Astrocyte (in vitro differentiated cells and primary cell): Measurements from ENCODE around the gene NHLRC3.

Experiments
- EZH2 ChIP-seq: IDR thresholded peaks from 2 replicates; pipeline ENCODE4 v1.6.1; 2012; ENCODE audit warnings: mild to moderate bottlenecking, low read length, inconsistent platforms; ENCODE audit not compliant: insufficient read depth
- TF ChIP-seq, protein P1 (sequence below): IDR thresholded peaks from 2 replicates; pipeline ENCODE4 v1.5.1; 2011; ENCODE audit warnings: low read depth, mild to moderate bottlenecking, inconsistent platforms, low read length, moderate library complexity; ENCODE audit not compliant: insufficient read depth

DNA sequence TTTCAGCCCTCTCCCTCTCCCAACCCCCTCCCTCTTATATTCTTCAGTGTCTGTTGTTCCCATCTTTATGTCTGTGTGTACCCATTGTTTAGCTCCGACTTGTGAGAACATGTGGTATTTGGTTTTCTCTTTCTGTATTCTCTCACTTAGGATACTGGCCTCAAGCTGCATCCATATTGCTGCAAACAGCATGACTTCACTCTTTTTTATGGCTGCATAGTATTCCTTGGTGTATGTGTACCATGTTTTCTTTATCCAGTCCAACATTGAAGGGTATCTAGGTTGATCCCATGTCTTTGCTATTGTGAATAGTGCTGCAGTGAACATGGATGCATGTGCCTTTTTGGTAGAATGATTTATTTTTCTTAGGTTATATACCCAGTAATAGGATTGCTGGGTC is 17.8 kb downstream of the NHLRC3 start:
- TF ChIP-seq, protein P1, sequence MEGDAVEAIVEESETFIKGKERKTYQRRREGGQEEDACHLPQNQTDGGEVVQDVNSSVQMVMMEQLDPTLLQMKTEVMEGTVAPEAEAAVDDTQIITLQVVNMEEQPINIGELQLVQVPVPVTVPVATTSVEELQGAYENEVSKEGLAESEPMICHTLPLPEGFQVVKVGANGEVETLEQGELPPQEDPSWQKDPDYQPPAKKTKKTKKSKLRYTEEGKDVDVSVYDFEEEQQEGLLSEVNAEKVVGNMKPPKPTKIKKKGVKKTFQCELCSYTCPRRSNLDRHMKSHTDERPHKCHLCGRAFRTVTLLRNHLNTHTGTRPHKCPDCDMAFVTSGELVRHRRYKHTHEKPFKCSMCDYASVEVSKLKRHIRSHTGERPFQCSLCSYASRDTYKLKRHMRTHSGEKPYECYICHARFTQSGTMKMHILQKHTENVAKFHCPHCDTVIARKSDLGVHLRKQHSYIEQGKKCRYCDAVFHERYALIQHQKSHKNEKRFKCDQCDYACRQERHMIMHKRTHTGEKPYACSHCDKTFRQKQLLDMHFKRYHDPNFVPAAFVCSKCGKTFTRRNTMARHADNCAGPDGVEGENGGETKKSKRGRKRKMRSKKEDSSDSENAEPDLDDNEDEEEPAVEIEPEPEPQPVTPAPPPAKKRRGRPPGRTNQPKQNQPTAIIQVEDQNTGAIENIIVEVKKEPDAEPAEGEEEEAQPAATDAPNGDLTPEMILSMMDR, result no peak
- no peak for TF ChIP-seq EZH2
